Loucy (cell line): ENCODE data around the gene DIP2A.

Experiments
- CTCF ChIP-seq: fragments of 200-600 bp; sonication (generic); conservative IDR thresholded peaks from 2 replicates; pipeline ENCODE4 v1.5.1; 2014; ENCODE audit warnings: mild to moderate bottlenecking, antibody characterized with exemption, low read length
- EZH2phosphoT487 ChIP-seq: fragments of 200-600 bp; IDR thresholded peaks from 2 replicates; pipeline ENCODE4 v1.6.1; 2018; ENCODE audit warnings: antibody characterized with exemption, mild to moderate bottlenecking, moderate library complexity, borderline replicate concordance

GRCh38 chr21:46465651-46466050 lies 7.0 kb downstream of the DIP2A start:
- TF ChIP-seq CTCF (no peak), EZH2phosphoT487 (no peak)
